Neutrophil (primary cell): ENCODE data around the gene SH3RF1.

Source experiments
- H3K27ac ChIP-seq: fragments of 200-600 bp; sonication (generic); 2 replicates; pipeline ENCODE4 v1.5.1; 2016; ENCODE audit warnings: mild to moderate bottlenecking, moderate library complexity
- H3K27me3 ChIP-seq: fragments of 200-600 bp; sonication (generic); 2 replicates; pipeline ENCODE4 v1.6.0; 2016; ENCODE audit warnings: mild to moderate bottlenecking
- H3K36me3 ChIP-seq: fragments of 200-600 bp; sonication (generic); 2 replicates; pipeline ENCODE4 v1.5.1; 2017
- H3K4me1 ChIP-seq, 2 experiments: fragments of 200-600 bp in 1 of 2; sonication (generic) in 1 of 2; 1 replicate in 1 of 2; 2 replicates in 1 of 2; pipeline versions ENCODE4 v1.5.1 to v1.6.1; 2013 to 2016; ENCODE audit warnings: low read depth in 1 of 2, low read length in 1 of 2, mild to moderate bottlenecking in 1 of 2, moderate library complexity in 1 of 2; ENCODE audit not compliant: control insufficient read depth in 1 of 2, insufficient read depth in 1 of 2
- H3K4me3 ChIP-seq, 2 experiments: fragments of 200-600 bp in 1 of 2; sonication (generic) in 1 of 2; 1 replicate in 1 of 2; 2 replicates in 1 of 2; pipeline ENCODE4 v1.5.1; 2013 to 2016; ENCODE audit warnings: low read depth in 1 of 2, low read length in 1 of 2, mild to moderate bottlenecking in 1 of 2, moderate library complexity in 1 of 2
- H3K9me3 ChIP-seq: fragments of 200-600 bp; sonication (generic); 2 replicates; pipeline ENCODE4 v1.5.1; 2016
- TF ChIP-seq, protein P1 (sequence below): fragments of 200-600 bp; sonication (generic); IDR thresholded peaks from 2 replicates; pipeline ENCODE4 v1.5.1; 2016; ENCODE audit warnings: antibody characterized with exemption

The SH3RF1 gene

DNA sequence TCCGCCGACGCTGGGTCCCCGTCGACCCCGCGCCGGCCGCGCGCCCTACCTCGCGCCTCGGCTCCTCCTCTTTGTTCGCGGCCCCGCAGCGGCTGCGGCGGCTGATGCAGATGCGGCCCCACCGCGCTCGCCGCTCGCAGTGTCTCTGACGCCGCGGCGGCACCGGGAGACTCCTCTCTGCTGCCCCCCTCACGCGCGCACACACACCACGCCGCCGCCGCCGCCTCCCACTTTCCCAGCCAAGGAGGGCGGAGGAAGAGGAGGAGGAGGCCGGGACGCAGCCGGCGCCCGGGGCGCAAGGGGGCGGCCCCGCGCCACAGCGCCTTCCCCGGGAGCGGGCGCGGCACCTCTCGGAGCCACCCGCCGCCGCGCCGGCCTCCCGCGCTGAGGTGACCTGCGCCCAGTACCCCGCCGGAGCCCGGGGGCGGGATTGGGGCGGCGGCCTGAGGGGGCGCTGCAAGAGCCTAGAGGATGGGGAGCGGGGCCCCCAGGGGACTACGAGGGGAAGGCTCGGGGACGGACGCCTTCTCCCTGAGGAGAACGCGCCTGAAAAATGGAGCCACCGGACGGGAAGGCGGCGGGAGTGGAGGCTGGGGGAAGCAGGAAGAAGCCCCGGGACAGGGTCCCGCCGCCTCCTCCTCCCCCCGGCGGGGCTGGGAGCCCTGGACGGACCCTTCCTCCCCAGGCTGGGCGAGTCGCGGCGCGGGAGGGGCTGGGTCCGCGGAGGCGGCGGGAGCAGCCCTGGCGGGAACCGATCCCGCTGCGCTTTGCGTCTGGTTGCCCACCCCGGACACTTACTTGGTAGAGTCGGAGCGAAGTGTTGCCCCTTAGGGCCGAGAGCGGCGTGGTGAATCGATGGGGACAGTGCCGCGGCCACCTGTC, at the start of gene SH3RF1:
Gene SH3RF1, minus strand, starts transcription at position 147 of the 882 bp plus-strand sequence. CDS start 1,744 bp downstream, outside the sequence.
- H3K4me3 ChIP-seq = peak within 1 kb of the TSS; percentile 70 to 78
- TF ChIP-seq, protein P1, sequence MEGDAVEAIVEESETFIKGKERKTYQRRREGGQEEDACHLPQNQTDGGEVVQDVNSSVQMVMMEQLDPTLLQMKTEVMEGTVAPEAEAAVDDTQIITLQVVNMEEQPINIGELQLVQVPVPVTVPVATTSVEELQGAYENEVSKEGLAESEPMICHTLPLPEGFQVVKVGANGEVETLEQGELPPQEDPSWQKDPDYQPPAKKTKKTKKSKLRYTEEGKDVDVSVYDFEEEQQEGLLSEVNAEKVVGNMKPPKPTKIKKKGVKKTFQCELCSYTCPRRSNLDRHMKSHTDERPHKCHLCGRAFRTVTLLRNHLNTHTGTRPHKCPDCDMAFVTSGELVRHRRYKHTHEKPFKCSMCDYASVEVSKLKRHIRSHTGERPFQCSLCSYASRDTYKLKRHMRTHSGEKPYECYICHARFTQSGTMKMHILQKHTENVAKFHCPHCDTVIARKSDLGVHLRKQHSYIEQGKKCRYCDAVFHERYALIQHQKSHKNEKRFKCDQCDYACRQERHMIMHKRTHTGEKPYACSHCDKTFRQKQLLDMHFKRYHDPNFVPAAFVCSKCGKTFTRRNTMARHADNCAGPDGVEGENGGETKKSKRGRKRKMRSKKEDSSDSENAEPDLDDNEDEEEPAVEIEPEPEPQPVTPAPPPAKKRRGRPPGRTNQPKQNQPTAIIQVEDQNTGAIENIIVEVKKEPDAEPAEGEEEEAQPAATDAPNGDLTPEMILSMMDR = no peak
- peaks cover 66% of the 10 kb centered on the region for H3K27me3 ChIP-seq
- no peaks in the 10 kb centered on the region for H3K36me3 ChIP-seq
- no peaks in the 10 kb centered on the region for H3K9me3 ChIP-seq
- peak within 1 kb of the TSS; percentile 47 for H3K27ac ChIP-seq
- peaks cover 16 to 25% of the 10 kb centered on the region in 2 experiments for H3K4me1 ChIP-seq

DNA sequence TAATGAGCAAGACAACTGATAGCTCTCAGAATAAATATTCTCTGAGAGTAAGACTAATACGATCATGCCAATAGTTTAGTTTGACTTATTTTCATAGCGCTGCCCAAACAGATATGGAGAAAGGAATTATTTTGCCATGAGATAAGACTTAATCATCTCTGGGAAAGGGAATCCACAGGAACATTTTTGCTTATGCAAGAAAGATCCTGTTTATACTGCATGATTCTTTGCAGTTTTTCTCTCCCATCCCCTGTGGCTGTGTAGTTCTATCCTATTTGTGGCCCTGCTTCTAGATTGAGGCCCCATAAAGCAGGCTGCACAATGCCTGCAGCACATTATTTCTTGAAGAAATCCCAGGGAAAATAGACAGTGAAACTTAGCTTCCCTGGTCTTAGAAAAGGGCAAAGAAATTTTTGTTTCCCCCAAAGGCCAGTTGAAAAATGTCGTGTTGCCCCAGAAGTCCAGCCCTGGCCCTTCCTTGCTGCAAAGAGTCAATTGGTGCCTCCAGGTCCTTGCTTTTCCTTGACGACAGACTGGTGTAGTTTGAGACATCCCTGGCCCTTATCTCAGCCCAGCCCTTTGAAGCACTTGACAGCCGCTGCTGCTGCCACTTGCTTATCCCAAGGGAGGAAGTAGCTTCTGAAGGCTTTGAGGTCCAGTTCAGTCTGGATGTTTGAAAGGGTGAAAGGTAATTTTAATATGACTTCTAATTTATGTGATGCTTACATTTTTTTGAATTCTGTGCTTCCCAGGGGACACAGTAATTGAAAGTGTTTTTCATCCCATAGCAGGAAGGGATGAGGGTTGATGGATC, 45.0 kb upstream of the SH3RF1 start:
- TF ChIP-seq, protein P1 = no peak
- Histone ChIP-seq H3K4me1 (no peaks in the 10 kb centered on the region), H3K27ac (no peak overlapping the region), H3K9me3 (no peaks in the 10 kb centered on the region), H3K4me3 (no peak overlapping the region), H3K36me3 (no peaks in the 10 kb centered on the region), H3K27me3 (no peaks in the 10 kb centered on the region)

DNA sequence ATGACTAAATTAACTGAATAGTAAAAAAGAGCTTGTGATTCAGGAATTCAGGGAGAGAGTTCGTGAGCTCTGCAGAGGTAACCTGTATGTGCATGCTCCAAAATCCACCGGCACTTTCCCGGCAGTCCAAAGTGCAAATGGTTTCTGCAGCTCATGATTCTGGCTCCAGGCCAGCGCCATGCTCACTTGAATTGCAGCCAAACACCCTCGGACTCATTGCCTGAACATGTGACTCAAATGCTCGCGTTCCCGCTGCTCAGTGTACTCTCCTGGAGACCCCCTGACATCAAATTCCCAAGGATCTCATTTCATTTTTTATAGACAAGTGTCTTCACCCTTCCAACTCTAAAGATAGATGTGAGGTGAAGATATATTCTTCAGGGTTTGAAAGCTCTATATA, 44.1 kb upstream of the SH3RF1 start:
- Histone ChIP-seq H3K27me3 (no peaks in the 10 kb centered on the region), H3K4me3 (no peak overlapping the region), H3K27ac (no peak overlapping the region), H3K36me3 (no peaks in the 10 kb centered on the region), H3K9me3 (no peaks in the 10 kb centered on the region), H3K4me1 (no peaks in the 10 kb centered on the region)
- TF ChIP-seq, protein P1 = no peak

DNA sequence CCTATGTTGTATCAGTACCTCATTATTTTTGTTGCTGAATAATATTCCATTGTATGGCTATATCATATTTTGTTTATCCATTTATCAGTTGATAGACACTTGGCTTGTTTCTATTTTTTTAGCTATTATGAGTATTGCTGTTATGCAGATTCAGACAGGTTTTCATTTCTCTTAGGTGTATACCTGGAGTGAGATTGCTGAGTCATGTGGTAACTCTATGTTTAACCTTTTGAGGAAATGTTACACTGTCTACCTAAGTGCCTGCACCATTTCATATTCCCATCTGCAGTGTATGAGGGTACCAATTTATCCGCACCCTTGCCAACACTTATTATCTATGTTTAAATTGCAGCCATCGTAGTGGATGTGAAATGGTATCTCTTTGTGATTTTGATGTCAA, 43.0 kb upstream of the SH3RF1 start:
- no peaks in the 10 kb centered on the region for H3K36me3 ChIP-seq
- H3K27ac ChIP-seq = no peak overlapping the region
- no peak overlapping the region for H3K4me3 ChIP-seq
- H3K9me3 ChIP-seq = no peaks in the 10 kb centered on the region
- no peaks in the 10 kb centered on the region for H3K4me1 ChIP-seq
- TF ChIP-seq, protein P1 = no peak
- no peaks in the 10 kb centered on the region for H3K27me3 ChIP-seq

DNA sequence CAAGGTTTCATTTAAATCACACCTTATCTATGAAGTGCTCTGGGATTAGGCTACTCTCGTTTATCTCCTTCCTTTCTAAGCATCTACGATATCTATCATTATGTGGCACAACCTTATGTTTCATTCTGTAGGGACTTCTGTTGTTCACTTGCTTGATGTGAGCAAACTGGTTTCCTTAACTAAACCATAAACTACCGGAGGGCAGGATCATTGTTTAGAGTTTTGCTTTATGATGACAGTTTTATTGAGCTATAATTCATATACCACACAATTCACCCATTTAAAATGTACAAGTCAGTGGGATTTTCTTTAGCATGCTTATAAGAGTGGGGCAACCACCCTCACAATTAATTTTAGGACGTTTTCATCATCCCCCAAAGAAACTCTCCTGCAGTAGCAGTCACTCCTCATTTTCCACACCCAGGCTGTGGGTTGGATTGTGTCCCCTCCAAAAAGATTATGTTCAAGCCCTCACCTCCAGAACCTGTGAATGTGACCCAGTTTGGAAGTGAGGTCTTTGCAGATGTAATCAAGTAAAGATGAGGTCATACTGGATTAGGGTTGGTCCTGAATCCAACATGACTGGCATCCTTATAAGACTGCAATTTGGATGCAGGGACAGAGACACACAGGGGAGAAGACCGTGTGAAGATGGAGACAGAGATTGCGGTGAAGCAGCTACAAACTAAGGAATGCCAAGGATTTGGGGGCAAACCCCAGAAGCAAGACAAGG, 42.1 kb upstream of the SH3RF1 start:
- no peak overlapping the region for H3K27ac ChIP-seq
- H3K4me3 ChIP-seq = no peak overlapping the region
- no peaks in the 10 kb centered on the region for H3K4me1 ChIP-seq
- no peaks in the 10 kb centered on the region for H3K27me3 ChIP-seq
- no peaks in the 10 kb centered on the region for H3K9me3 ChIP-seq
- TF ChIP-seq, protein P1 = no peak
- H3K36me3 ChIP-seq = no peaks in the 10 kb centered on the region
